Measurements from ENCODE around the gene AP2A1. TPM values are rescaled to one million over a fixed set of nuclear protein-coding genes. Genes with fewer than 3 reads are reported as not detected.

The AP2A1 gene
- total RNA-seq, 6 donors from 2014 or later = 46.0 to 113 (median 77.6) TPM

GRCh38 chr19:49805822-49806619 is 39.2 kb downstream of the AP2A1 start:
- peaks cover 14 to 23% (median 18%) of the 10 kb centered on the region in 4 donors for H3K4me1 ChIP-seq
- no peak overlapping the region for H3K27ac ChIP-seq
- H3K4me3 ChIP-seq = peak overlapping the region in 1 of 4 donors; percentile 19
- WGBS, 2 donors = 89 to 93% methylated on average over 8 to 17 of the region's 20 CpGs
- ATAC-seq (ENCODE audit: low FRiP score in 2 of 2) (no peak), DNase-seq (no peak)
- peaks cover 11 to 67% (median 46%) of the 10 kb centered on the region in 4 donors for H3K36me3 ChIP-seq
- TF ChIP-seq POLR2A (IDR thresholded peaks at IDR 0.05) (no peak), CTCF (IDR thresholded peaks at IDR 0.05) (no peak), EP300 (IDR thresholded peaks at IDR 0.05) (no peak), POLR2AphosphoS5 (IDR thresholded peaks at IDR 0.05) (no peak)
- no peaks in the 10 kb centered on the region for H3K27me3 ChIP-seq
- no peaks in the 10 kb centered on the region for H3K9me3 ChIP-seq

- Histone ChIP-seq H3K9me3 (no peaks in the 10 kb centered on the region), H3K27ac (no peak overlapping the region), H3K36me3 (peaks cover 7 to 61% (median 41%) of the 10 kb centered on the region in 4 donors), H3K27me3 (no peaks in the 10 kb centered on the region), H3K4me1 (peaks cover 14 to 23% (median 18%) of the 10 kb centered on the region in 4 donors), H3K4me3 (no peak overlapping the region)
- TF ChIP-seq POLR2AphosphoS5 (IDR thresholded peaks at IDR 0.05) = no peak
- no peak for TF ChIP-seq EP300 (IDR thresholded peaks at IDR 0.05)
- TF ChIP-seq POLR2A (IDR thresholded peaks at IDR 0.05) = no peak
- TF ChIP-seq CTCF (IDR thresholded peaks at IDR 0.05) = no peak
- WGBS, 2 donors = 91 to 98% methylated on average over 8 of the region's 8 CpGs
- ATAC-seq (ENCODE audit: low FRiP score in 2 of 2) (no peak), DNase-seq (no peak)
These were observed 39.8 kb downstream of the AP2A1 start for GRCh38 chr19:49806620-49806959.

- Histone ChIP-seq H3K27ac (peak overlapping the region in 1 of 4 donors; percentile 15), H3K4me1 (peaks cover 12 to 25% (median 18%) of the 10 kb centered on the region in 4 donors), H3K36me3 (peaks cover 5 to 54% (median 34%) of the 10 kb centered on the region in 4 donors), H3K27me3 (no peaks in the 10 kb centered on the region), H3K4me3 (no peak overlapping the region), H3K9me3 (no peaks in the 10 kb centered on the region)
- no peak for ATAC-seq (ENCODE audit: low FRiP score in 2 of 2)
- TF ChIP-seq CTCF (IDR thresholded peaks at IDR 0.05) = no peak
- TF ChIP-seq EP300 (IDR thresholded peaks at IDR 0.05) = no peak
- TF ChIP-seq POLR2A (IDR thresholded peaks at IDR 0.05) = no peak
- no peak for TF ChIP-seq POLR2AphosphoS5 (IDR thresholded peaks at IDR 0.05)
- WGBS, 2 donors = 74 to 86% methylated on average over 9 to 18 of the region's 18 CpGs
- DNase-seq = no peak
These were observed 40.5 kb downstream of the AP2A1 start for GRCh38 chr19:49807058-49807903.

GRCh38 chr19:49807904-49808675 is 41.3 kb downstream of the AP2A1 start:
- no peak for ATAC-seq (ENCODE audit: low FRiP score in 2 of 2)
- peak overlapping the region in 3 of 4 donors; percentile 69 to 87 (median 74) for H3K4me3 ChIP-seq
- WGBS, 2 donors = 83 to 84% methylated on average over 18 to 20 of the region's 20 CpGs
- DNase-seq = no peak
- H3K27me3 ChIP-seq = no peaks in the 10 kb centered on the region
- H3K27ac ChIP-seq = peak overlapping the region; percentile 73 to 94 (median 89)
- H3K9me3 ChIP-seq = no peaks in the 10 kb centered on the region
- TF ChIP-seq EP300 (IDR thresholded peaks at IDR 0.05) (no peak), CTCF (IDR thresholded peaks at IDR 0.05) (peak in 1 of 6 experiments; percentile 2), POLR2AphosphoS5 (IDR thresholded peaks at IDR 0.05) (no peak), POLR2A (IDR thresholded peaks at IDR 0.05) (no peak)
- H3K36me3 ChIP-seq = peaks cover 5 to 46% (median 26%) of the 10 kb centered on the region in 4 donors
- peaks cover 18 to 33% (median 24%) of the 10 kb centered on the region in 4 donors for H3K4me1 ChIP-seq
